GM12892 (cell line): ENCODE data around the gene WWC2.

ENCODE experiments used
- POLR2A ChIP-seq: IDR thresholded peaks from 2 replicates; pipeline ENCODE4 v1.6.1; 2011; ENCODE audit warnings: low read depth, low read length, control low read depth
- POLR2AphosphoS5 ChIP-seq: IDR thresholded peaks from 2 replicates; pipeline ENCODE4 v1.6.1; 2011; ENCODE audit warnings: low read depth, low read length, control low read depth
- TAF1 ChIP-seq: IDR thresholded peaks from 2 replicates; pipeline ENCODE4 v1.6.1; 2011; ENCODE audit warnings: low read depth, mild to moderate bottlenecking, control low read depth, low read length, borderline replicate concordance

- TF ChIP-seq TAF1 = no peak
- no peak for TF ChIP-seq POLR2A
- no peak for TF ChIP-seq POLR2AphosphoS5
Observed at GRCh38 chr4:183082053-183082452, 17.0 kb upstream of the WWC2 start.
